Measurements from ENCODE around the gene DOK7. TPM values are rescaled to one million over a fixed set of nuclear protein-coding genes. Genes with fewer than 3 reads are reported as not detected.
A peak's percentile ranks its signal among the peaks of the same experiment; 100 is the strongest.
"Not testable (repeated sequence)": the region's sequence is repeated elsewhere in the genome, so short reads cannot be mapped to it uniquely, and the experiment has no call there.

The DOK7 gene
- total and polyA plus RNA-seq, 2 donors (not counting 3 experiments of a cell fraction or from before 2014, with no cell fraction given): not detected

GRCh38 chr4:3452376-3452775 lies 10.7 kb upstream of the DOK7 start:
- Histone ChIP-seq H3K36me3 (ENCODE audit: control insufficient read depth in 2 of 2, extremely low read depth in 1 of 2, insufficient read depth in 2 of 2, low read length in 2 of 2) (no peaks in the 10 kb centered on the region), H3K4me2 (ENCODE audit: insufficient read depth, low read length) (no peak overlapping the region), H4K20me1 (replicated peaks; ENCODE audit: control insufficient read depth, extremely low read depth, insufficient read depth, low read length) (no peaks in the 10 kb centered on the region), H3K79me2 (ENCODE audit: control insufficient read depth, insufficient read depth, low read length) (no peaks in the 10 kb centered on the region), H3K9me3 (replicated peaks; ENCODE audit: control insufficient read depth, insufficient read depth, low read length) (no peaks in the 10 kb centered on the region), H3K27me3 (ENCODE audit: control insufficient read depth in 2 of 2, insufficient read depth in 2 of 2, low read length in 2 of 2) (peaks cover 0 to 2% of the 10 kb centered on the region in 2 experiments), H3K9ac (replicated peaks; ENCODE audit: extremely low read depth, insufficient read depth, low read length) (no peak overlapping the region), H2AFZ (ENCODE audit: low read depth, low read length) (peak overlapping the region; percentile 47), H3K4me1 (ENCODE audit: control insufficient read depth, extremely low read depth, insufficient read depth, low read length) (peaks cover 4% of the 10 kb centered on the region), H3K4me3 (replicated peaks in 1 of 3; ENCODE audit: insufficient read depth in 1 of 3, low read depth in 1 of 3, low read length in 3 of 3) (no peak overlapping the region), H3K9me1 (replicated peaks; ENCODE audit: control insufficient read depth, extremely low read depth, insufficient read depth, low read length) (no peaks in the 10 kb centered on the region), H3K27ac (ENCODE audit: insufficient read depth, low read depth, low read length) (no peak overlapping the region)
- intact Hi-C loops (cut with micrococcal nuclease): no loop called here
- FAIRE-seq (peak; percentile 47), DNase-seq (ENCODE audit: low read depth, low spot score) (no peak)
- POLR2A ChIA-PET: no interaction called here
- dilution Hi-C loops (cut with MboI; ENCODE audit: extremely low pct_ligation_motif_present, low sequenced_read_pairs): no loop called here
- no TSS peak for BruUV-seq (replicated peaks)
- TF ChIP-seq, protein P1, sequence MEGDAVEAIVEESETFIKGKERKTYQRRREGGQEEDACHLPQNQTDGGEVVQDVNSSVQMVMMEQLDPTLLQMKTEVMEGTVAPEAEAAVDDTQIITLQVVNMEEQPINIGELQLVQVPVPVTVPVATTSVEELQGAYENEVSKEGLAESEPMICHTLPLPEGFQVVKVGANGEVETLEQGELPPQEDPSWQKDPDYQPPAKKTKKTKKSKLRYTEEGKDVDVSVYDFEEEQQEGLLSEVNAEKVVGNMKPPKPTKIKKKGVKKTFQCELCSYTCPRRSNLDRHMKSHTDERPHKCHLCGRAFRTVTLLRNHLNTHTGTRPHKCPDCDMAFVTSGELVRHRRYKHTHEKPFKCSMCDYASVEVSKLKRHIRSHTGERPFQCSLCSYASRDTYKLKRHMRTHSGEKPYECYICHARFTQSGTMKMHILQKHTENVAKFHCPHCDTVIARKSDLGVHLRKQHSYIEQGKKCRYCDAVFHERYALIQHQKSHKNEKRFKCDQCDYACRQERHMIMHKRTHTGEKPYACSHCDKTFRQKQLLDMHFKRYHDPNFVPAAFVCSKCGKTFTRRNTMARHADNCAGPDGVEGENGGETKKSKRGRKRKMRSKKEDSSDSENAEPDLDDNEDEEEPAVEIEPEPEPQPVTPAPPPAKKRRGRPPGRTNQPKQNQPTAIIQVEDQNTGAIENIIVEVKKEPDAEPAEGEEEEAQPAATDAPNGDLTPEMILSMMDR (IDR thresholded peaks at IDR 0.05; ENCODE audit: extremely low read depth in 1 of 2, insufficient read depth in 1 of 2, low read depth in 1 of 2, low read length in 2 of 2): peak; percentile 38 to 59
- no peak for TF ChIP-seq JUN (IDR thresholded peaks at IDR 0.05; ENCODE audit: borderline replicate concordance, insufficient read depth, insufficient read length, low read depth)
- CTCF ChIA-PET: interaction anchor here (0.8 to 2.0 kb wide), 14 partner anchors 9 to 490 kb away, joined by 3 to 13 read pairs (median 4); partner anchors contain the start of gene HGFAC

DNA sequence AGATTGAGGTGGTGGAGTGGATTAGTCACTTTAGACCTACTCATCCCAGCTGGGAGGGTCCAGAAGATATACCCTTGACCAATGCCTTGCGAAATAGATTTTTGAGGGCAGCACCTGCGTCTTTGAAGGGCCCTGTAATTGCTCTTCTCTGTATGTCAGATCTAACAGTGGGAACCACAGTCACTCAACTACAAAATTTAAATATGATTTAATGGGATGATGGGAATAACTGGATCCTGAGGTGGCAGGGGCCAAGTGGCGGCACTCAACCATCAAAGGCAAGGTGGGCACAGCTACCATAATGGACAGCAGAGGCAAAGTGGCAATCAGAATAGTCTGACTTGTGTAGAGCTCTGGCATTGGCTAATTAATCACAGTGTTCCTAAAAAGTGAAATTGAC lies 7.5 kb upstream of the DOK7 start:
- dilution Hi-C loops (cut with MboI; ENCODE audit: extremely low pct_ligation_motif_present, low sequenced_read_pairs); H3K9me1 ChIP-seq (replicated peaks; ENCODE audit: control insufficient read depth, extremely low read depth, insufficient read depth, low read length); BruUV-seq (replicated peaks); H3K4me1 ChIP-seq (ENCODE audit: control insufficient read depth, extremely low read depth, insufficient read depth, low read length); H3K79me2 ChIP-seq (ENCODE audit: control insufficient read depth, insufficient read depth, low read length); H3K27me3 ChIP-seq (ENCODE audit: control insufficient read depth in 2 of 2, insufficient read depth in 2 of 2, low read length in 2 of 2); H4K20me1 ChIP-seq (replicated peaks; ENCODE audit: control insufficient read depth, extremely low read depth, insufficient read depth, low read length); intact Hi-C loops (cut with micrococcal nuclease); FAIRE-seq; DNase-seq (ENCODE audit: low read depth, low spot score); H3K4me3 ChIP-seq (replicated peaks in 1 of 3; ENCODE audit: insufficient read depth in 1 of 3, low read depth in 1 of 3, low read length in 3 of 3); H3K4me2 ChIP-seq (ENCODE audit: insufficient read depth, low read length); H3K9ac ChIP-seq (replicated peaks; ENCODE audit: extremely low read depth, insufficient read depth, low read length); POLR2A ChIA-PET; CTCF ChIA-PET; H3K36me3 ChIP-seq (ENCODE audit: control insufficient read depth in 2 of 2, extremely low read depth in 1 of 2, insufficient read depth in 2 of 2, low read length in 2 of 2); H3K9me3 ChIP-seq (replicated peaks; ENCODE audit: control insufficient read depth, insufficient read depth, low read length); H2AFZ ChIP-seq (ENCODE audit: low read depth, low read length); H3K27ac ChIP-seq (ENCODE audit: insufficient read depth, low read depth, low read length): not testable (repeated sequence)

All from endothelial cell of umbilical vein (primary cell).